ENCODE data around the gene SH3BP4.

Gene SH3BP4

DNA sequence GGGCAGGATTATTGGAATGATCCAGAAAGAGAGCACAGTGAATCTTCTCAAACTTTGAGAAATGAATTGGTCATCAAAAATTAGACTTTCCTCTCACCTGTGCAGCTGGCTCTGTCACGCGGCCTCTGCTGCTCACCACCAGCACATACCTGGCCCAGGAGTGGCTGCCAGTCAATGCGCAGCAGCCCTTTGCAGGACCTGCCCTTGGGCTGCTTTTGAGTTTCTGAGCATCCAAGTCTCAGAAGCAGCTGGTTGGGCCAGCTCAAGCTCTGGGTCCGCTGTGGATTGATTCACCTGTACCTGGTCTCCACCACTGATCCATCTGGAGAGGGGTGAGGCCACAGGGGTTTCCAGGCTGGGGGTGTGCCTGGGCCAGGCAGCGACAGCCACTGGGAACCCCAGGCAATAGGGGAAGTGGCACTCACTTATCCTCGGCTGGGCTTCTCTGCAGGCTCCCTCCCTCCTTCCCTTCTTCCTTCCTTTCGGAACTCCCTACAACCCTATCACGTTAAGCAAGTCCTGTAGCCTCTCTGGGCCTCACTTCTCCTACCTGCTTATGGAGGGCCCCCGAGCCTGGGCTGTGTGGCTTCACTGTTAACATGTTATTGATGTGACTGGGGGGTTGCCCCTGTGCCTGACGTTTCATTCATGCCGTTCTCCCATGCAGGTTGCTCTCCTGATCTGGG is 48.1 kb downstream of the SH3BP4 start:
- no peak for DNase-seq (ENCODE audit: low spot score)

DNA sequence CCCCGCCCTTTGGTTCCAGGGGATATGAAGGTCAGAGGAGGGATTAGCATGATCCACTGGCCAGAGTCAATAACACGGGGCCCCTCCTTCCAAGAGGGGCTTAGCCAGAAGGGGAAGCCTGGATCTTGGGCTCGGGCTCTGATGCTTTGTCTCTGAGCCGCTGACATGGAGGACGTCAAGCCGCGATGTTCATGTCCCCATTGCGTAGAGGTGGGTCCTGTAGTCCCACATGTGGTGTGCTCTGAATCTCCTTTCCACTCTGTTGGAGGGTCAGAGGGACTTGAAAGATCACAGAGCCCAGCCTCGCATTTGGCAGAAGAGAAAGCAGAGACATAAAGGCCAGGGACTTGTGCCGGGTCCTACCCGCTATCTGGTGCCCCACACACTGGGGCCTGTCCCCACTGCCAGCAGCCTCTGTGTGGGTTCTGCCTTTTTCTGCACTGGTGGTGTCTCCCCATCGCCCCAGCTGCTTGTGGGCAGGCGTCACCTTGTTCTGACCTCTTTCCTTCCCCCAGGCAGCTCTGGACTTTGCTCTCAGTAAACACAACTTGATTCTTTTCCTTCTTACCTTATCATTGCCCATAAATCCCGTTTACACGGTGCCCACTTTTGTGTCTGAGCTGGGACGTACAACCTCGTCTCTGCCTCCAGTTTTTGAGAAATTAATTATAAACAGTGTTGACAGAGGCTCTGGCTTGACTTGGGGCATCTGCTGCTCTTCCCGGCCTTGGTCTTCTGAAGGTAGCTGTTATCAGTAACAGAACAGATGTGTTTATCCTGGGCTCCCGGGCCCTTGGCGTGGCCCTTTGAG is 48.8 kb downstream of the SH3BP4 start:
- DNase-seq (ENCODE audit: low spot score): no peak

DNA sequence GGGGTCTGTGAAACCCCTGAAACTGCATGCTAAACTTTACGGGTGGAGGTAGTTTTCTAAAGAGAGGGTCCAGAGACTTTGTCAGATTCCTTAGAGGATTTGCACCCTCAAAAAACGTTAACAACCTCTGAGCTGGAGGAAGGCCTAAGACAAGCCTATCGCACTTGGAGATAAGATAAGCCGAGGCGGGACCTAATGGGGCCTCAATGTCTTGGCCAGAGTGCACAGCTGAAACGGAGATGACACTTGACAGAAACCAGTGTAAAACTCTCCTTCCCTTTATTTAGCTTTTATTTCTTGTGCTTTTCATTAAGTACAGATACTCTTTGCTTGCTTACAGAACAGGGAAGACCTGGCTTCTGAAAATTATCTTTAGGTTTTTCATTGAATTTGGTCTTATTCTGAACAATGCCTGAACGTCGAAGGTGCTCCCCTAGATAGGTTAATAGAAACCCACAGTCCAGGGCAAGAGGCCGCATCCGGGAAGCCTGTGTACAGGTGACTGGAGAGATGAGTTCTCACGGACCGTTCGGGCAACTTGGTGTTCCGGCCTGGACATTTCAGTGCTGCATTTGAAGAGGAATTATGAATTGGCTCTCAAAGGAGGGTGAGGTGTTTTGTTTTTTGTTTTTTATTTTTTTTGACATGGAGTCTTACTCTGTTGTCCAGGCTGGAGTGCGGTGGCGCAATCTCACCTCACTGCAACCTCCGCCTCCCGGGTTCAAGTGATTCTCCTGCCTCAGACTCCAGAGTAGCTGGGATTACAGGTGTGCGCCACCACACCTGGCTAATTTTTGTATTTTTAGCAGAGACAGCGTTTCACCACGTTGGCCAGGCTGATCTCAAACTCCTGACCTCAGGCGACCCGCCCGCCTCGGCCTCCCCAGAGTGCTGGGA is 49.7 kb downstream of the SH3BP4 start:
- no peak for DNase-seq (ENCODE audit: low spot score)

DNA sequence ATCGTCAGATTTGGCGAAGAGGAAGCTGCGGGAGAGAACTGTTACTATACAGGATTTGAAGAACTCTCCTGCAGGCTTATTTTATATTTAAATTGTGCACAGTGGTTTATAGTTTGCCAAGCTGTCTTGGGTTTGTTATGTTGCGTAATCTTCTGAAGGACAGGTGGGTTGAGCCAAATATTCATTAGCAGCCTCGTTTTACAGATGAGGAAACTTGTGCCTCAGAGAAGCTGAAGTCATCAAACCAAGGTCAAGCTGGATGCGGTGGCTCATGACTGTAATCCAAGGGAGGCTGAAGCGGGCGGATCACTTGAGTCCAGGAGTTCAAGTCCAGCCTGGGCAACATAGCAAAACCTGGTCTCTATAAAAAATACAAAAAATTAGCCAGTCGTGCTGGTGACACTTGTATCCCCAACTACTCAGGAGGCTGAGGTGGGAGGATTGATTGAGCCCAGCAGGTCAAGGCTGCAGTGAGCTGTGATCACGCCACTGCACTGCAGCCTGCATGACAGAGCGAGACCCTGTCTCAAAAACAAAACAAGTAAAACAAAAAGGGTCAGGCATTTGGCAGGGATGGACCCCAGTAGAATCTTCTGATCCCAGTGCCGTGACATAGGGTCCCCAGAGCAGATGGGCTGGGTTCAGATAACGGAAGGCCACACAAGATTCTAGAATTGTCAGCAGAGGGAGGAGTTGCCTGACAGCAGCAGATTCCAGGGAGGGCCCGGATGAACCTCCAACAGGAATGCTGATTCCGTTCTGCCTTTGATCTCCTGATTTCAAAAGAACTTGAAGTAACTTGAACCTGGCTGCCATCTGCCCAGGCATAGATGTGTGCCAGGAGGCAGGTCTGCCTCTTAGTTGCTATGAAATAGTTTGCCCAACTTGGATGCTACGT is 50.6 kb downstream of the SH3BP4 start:
- DNase-seq (ENCODE audit: low spot score): no peak

DNA sequence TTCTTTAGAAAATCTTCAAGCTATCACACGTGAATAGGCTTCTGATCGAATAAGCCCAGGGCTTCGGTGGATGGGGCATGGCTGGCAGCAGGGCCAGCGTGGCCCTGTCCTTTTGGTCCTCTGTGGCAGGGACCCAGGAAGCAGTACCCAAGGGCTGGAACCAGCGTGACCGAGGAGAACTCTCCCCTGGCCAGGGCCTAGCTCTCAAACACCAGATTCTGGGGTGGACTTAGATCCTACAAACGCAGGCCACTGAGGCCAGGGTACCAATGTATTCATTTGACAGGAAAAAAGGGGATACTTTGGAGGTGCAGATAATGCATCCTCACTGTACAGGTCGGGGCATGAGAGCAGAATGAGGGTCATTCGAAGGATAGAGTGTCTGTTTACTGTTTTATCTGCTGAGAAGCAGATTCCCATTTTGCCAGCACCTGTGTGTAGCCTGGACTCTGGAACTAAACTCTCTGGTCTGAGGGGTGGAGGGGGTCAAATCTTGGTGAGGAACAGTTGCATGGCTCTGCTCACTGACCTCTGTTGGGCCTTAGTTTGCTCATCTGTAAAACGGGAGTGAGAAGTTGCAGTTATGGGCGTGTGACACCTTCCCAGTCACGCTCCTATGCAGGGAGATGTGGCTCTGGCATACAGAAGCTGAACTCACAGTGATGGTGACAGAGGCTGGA is 51.4 kb downstream of the SH3BP4 start:
- DNase-seq (ENCODE audit: low spot score): no peak

DNA sequence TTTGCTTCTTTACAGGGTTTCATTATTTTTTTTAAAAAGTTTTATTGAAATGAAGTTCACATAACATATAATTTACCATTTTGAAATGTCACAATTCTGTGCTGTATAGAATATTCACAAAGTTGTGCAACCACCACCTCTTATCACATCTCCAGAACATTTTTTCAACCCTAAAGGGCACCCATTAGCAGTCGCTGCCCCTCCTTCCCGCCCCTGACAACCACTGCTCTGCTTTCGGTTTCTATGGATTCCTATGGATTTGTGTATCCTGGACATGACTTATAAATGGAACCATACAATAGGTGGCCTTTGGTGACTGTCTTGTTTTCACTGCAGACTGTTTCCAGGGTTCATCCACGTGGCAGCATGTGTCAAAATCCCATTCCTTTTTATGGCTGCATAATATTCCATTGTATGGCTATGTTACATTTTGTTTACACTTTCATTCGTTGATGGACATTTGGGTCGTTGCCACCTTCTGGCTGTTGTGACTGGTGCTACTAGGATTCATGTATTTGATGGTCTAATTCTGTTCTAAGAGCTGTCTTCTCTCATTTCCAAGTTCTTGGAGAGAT is 52.6 kb downstream of the SH3BP4 start:
- DNase-seq (ENCODE audit: low spot score): no peak

DNA sequence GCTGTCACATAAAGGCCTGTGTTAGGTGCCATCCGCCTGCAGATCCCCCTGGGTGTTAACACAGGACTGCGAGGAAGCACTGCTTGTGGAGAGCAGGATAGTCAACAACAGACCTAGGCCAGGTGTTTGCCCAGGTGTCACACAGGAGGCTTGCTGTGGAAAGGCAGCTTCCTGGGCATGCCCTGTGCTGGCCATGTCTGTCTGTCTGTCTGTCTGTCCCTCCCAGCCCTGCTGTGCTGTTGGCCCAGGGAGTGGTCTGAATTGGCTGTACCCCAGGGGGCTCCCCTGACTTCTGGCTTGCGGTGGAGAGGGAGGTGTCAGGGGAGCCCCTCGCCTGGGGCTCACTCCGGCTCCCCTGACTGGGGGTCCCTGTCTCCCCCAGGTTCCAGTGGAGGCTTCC is 53.2 kb downstream of the SH3BP4 start:
- DNase-seq (ENCODE audit: low spot score): no peak

DNA sequence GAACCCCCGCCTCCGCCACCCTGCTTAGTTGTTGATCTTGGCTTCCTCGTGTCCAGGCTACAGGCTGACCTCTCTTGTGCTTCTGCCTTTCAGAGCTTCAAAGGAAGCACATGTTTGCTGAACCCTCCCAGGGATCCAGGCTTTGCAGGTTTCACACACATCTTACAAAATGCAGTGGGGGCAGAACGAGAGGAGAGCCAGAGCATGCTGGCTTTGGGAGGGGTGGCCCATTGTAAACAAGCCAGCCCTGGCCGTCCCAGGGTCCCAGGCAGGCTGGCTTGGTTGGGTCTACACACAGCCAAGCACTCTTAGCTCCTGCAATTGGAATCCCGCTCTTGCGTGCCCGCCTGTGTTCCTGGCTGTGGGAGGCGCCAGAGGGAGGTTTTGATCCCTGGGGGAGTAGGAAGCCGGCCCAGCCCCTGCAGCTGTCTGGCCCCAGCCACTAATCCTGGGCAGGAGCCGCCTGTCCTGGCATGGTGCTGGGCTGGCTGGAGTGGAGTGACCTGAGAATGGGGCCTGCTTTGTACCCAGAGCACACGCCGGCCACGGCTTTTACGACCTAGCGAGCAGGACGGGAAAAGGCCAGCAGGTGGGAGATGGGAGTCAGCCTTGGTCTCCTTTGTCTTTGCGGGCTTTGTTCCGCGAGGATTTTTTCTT is 53.9 kb downstream of the SH3BP4 start:
- DNase-seq (ENCODE audit: low spot score): no peak

DNA sequence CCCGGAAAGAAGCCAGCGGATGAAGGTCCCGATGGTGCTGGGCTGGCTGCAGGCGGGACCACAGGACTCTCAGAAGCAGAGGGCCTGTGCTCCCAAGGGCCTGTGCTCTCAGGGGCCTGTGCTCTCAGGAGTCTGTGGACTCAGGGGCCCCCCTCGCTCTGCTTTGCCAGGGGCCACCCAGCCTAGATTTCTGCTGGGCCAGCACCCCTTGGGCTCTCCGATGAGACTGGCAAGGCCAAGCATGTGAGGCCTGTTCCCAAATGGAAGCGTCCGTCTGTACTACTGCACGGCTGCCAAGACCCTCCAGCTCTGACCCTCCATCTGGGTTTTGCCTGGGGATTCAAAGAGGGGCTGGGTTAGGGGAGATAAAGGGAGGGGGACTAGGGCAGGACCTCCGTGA is 54.6 kb downstream of the SH3BP4 start:
- DNase-seq (ENCODE audit: low spot score): no peak

DNA sequence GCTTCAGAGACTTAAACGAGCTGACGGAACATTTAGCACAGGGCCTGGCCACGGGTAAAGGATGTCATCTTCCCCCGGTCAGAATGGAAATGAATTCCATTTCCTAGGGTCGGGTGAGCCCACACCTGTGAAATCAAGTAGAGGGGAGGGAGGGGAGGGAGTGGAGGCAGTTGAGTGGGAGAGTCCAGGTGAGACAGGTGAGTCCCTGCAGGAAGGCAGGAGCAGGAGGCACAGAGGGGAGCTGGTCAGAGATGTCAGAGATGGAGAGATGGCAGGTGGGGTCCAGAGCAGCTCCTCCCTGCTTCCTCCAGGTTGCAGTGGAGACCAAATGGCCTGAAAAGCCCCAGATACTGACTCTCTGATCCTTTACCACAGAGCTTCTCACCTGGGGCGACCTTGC is 55.2 kb downstream of the SH3BP4 start:
- no peak for DNase-seq (ENCODE audit: low spot score)

DNA sequence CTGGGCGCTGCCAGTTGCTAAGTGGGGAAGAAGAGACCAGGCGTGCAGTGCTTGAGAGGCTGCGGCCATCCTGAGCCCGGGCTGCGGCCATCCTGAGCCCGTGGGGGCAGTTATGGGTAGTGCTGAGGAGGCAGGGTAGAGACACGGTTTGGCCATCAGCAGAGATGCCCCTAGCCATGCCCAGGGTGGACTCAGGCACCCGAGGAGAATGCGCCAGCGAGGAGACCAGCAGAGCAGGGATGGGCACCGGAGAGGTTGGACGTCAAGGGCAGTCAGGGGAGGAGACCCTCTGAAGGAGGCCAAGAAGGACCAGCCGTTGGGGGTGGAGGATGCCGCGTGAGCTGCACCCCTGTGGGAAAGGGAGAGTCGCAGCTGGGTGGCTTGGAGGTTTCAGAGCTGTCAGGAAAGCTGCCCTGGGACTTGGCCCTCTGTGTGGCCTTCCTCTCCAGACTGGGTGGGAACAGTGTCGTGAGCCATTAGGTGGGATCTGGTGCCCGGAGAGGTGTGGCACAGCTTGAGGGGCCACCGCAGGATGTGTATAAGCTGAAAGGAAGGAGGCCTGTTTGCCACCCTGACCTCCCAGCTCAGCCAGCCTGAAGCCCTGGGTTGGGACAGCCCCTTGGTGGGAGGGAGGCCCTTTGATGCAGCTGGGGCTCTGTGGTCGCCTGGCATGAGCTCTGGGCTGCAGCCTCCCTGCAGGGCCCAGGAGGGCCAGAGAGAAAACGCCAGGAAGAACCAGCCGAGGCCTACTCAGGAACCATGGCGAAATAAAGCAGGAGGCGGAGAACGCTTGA is 56.0 kb downstream of the SH3BP4 start:
- no peak for DNase-seq (ENCODE audit: low spot score)

DNA sequence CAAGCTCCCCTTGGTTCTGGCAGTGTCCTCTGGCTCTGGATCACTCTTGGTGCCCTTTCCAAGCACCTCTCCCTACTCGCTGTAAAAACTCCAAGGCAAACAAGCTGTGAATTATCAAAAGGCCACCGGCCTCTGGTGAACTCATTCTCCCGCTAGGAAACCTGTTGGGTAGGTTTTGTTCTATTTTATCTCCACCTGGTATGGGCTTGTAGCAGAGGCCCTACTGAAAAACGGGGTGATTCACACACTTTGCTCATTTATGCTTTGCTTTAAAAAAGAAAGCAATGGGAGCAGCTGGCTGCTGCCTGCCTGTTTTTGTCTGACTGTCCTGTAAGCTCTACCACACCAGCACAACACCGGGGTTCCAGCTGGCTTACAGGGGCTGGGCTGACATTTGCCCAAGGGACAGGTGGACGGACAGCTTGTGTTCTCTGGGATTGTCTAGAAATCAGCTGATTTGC is 56.8 kb downstream of the SH3BP4 start:
- DNase-seq (ENCODE audit: low spot score): no peak

DNA sequence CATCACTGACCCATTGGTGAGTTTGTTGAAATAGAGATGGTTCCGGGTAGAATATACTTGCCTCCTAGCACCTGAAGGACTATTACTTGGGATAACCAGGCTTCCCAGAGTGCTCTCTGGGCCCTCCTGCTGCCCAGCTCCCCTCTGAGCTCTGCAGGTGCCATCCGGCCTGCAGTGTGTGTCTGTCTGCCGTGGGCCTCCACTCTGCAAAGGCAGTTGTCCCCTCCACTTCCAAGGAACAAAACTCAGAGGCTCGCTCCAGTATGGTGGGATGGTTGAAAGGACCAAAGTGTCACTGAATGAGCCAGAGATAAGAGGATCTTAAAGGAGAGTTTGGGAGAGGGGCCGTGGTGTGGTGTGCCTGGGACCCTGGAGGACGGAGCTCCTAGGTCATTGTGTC is 57.3 kb downstream of the SH3BP4 start:
- no peak for DNase-seq (ENCODE audit: low spot score)

DNA sequence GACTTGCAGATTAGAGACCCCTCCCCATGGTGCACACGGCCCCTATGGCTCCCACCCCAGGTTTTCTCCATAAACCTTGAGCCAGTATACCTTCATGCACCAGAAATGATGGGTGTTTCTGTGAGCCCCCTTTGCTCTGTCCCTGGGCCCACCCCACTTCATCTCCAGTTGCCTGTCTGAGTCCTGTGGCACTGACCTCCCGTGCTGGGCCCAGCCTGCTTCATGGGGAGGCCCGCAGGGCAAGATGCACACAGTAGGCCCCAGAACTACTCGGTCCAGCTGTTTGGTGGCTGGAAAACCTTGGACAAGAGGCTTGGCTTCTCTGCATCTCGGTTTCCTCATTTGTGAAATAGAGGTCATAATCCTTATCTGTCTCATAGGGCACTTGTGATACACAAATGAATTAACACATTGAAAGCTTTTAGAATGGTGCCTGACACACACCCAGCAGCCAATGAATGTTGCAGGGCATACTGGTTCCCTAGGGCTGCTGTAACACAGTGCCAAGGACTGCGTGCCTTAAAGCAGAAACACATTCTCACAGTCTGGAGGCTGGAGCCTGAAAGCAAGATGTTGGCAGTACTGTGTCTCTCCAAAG is 58.4 kb downstream of the SH3BP4 start:
- no peak for DNase-seq (ENCODE audit: low spot score)

DNA sequence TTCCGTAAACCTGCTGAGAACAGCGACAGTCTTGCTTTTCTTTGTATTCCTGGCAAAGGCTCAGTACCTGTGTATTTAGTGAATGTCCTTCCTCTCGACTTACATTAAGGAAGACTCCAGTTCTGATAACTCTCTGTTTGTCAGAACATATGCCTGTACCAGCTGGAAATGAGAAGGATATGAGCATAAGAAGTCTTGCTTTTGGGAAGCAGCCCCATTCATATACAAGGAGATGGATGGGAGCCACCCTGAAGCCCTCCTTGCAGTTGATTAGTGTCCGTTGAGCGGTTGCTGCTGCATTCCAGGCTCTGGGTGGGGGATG is 59.8 kb downstream of the SH3BP4 start:
- DNase-seq (ENCODE audit: low spot score): no peak

DNA sequence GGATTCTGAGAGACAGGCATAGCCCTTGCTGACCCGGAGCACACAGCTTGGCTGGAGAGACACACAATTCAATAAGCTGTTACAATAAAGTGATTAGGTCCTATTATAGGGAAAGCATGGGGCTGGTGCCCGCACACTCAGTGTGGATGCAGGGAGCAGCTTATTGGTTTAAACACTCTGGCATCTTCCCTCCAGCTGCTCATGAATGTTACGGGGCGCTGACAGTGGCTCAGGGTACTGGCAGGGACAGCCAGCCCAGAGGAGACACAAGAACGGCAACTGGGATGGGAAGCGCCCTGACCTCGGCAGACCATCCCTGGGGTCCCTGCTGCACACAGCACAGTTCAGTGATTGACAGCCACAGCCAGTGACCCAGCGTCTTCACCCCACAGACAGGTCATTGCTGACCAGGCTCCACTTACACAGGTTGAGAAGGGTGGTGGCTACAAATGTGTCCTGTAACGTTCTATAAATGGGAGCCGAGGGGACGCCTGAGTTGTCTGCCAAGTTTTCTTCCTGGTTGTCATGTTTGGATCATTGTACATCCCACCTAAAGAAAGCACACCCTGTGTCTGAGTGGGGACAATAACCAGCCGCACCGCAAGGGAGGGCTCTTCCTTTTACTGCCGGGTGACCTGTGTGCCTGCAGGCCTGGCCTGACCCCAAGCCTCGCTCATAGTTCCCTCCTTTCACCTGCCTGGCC is 60.3 kb downstream of the SH3BP4 start:
- DNase-seq (ENCODE audit: low spot score): no peak

DNA sequence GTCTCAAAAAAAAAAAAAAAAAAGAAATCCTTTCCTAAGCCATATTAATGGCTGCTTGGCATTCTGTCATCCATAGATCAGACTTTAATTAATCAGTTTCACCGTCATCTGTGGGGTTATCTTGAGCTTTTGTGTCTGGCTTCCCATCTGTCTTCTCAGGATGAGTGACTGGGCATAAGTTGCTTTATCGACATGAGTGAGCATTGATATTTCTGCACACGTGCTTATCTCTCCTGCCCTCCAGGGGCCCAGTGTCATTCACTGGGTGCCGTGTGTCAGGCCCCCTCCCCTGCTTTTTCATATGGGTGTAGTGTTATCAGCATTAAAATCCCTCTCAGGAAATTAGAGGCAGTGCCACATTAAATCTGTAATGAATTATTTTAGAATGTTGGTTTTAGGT is 65.6 kb downstream of the SH3BP4 start:
- DNase-seq (ENCODE audit: low spot score): no peak

DNA sequence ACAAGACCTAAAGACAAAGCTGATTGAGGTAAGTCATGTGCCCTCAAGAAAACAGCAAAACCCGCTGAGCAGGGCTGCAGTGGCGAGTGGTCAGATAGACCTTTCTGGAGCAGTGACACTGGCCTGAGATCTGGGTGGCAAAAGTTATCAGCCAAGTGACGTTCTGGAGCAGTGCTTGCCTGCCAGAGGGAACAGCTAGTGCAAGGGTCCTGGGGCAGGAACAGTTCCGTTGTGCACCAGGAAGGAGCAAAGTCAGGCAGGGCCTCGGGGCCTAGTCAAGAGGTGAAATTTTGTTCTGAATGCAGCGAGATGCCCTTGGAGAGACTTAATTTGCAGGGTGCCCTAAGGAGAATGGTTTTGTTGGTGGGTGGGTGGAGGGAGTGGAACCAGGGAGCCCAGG is 67.0 kb downstream of the SH3BP4 start:
- no peak for DNase-seq (ENCODE audit: low spot score)

Measured in CD4-positive, alpha-beta T cell treated with Interleukin-15 for 4 hours (primary cell).